ENCODE measurements around the gene PCLO.

The PCLO gene

DNA sequence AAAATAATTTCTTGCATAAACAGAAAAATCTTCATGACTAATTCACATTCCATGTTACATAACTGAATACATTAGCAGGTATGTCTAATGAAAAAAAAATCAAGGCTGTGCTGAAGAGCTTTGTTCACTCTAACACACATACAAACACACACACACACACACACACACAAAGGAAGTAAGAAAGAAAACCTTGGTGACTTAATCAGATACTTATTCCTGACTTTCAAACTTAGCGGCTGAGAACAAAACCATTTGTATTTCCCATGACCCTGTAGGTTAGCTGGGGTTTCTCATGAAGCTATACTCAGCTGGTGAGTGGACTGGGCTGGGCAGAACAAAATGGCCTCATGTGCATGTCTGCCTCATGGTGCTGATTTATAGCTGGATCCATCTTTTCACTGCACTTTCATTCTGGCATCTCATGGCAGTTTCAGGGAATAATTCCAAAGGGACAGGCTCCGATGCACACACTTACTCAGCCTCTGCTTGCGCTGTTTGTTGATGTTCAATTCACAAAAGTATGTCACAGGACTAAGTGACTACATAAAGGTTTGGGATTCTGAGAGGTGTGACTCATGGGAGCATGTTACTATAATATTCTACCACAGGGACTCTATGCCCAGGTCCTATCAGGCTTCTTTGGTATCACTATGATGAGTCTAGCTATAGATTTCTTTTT lies 161.2 kb downstream of the PCLO start:
- Histone ChIP-seq H3K4me3 (ENCODE audit: low read depth in 1 of 2, low read length in 2 of 2) (no peak overlapping the region), H3K4me1 (ENCODE audit: control insufficient read depth in 1 of 2, insufficient read depth in 2 of 2, low read length in 2 of 2) (no peaks in the 10 kb centered on the region), H3K9me3 (ENCODE audit: control insufficient read depth in 1 of 2, low read length in 2 of 2) (peaks cover 0 to 4% of the 10 kb centered on the region in 2 donors), H3K27me3 (ENCODE audit: low read depth, low read length) (no peaks in the 10 kb centered on the region), H3K36me3 (ENCODE audit: control insufficient read depth in 1 of 2, insufficient read depth in 2 of 2, low read length in 2 of 2) (no peaks in the 10 kb centered on the region), H3K27ac (ENCODE audit: low read length) (no peak overlapping the region)

DNA sequence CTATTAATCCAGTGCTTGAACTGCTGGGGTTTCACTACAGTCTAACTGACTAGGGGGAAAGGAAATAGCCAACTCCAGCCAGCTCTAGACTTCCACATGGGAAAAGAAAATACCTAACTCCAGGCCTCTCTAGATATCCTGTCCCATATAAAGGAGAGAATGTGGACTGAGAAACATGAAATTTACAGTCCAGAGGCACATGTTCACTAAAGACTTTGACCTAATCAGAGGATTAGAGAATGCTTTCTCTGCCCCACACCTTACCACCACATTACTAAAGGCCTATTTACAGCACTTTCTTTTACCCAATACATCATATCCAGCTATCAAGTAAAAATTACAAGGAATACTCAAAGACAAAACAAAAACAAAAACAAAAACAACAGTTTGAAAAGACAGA lies 164.2 kb downstream of the PCLO start:
- no peak overlapping the region for H3K27ac ChIP-seq (ENCODE audit: low read length)
- H3K4me1 ChIP-seq (ENCODE audit: control insufficient read depth in 1 of 2, insufficient read depth in 2 of 2, low read length in 2 of 2): no peaks in the 10 kb centered on the region
- H3K36me3 ChIP-seq (ENCODE audit: control insufficient read depth in 1 of 2, insufficient read depth in 2 of 2, low read length in 2 of 2): no peaks in the 10 kb centered on the region
- H3K4me3 ChIP-seq (ENCODE audit: low read depth in 1 of 2, low read length in 2 of 2): no peak overlapping the region
- no peaks in the 10 kb centered on the region for H3K27me3 ChIP-seq (ENCODE audit: low read depth, low read length)
- H3K9me3 ChIP-seq (ENCODE audit: control insufficient read depth in 1 of 2, low read length in 2 of 2): peaks cover 0 to 4% of the 10 kb centered on the region in 2 donors

DNA sequence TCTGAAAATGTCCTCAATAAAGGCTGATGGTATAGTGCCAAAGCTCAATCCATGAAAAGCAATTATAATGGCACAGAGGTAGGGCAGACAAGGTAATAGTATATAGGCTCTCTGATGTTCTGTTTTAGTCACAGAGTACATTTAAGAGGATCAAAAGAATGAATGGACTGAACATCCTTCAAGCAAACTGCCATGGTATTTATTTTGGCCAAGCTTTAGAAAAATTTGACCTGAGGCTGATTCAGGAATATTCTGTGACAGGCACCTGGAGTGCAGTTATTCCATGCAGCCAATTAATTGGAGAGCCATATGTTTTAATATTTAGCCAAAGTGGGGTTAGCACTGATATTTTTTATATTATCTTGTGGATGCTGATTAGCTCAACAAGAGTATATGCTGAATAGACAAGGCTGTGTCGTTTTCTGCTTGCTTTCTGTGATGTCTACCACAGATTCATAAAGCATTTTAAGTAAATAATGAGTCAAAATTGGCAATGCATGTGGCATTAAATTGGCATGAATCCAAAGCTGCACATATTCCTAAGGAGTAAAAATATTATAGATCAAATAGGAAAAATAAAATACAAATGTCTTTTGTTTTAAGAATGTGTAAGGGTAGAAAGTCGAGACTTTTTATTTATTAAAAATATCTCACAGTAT lies 177.4 kb downstream of the PCLO start:
- Histone ChIP-seq H3K4me3 (ENCODE audit: low read depth in 1 of 2, low read length in 2 of 2) (no peak overlapping the region), H3K4me1 (ENCODE audit: control insufficient read depth in 1 of 2, insufficient read depth in 2 of 2, low read length in 2 of 2) (no peaks in the 10 kb centered on the region), H3K9me3 (ENCODE audit: control insufficient read depth in 1 of 2, low read length in 2 of 2) (no peaks in the 10 kb centered on the region), H3K36me3 (ENCODE audit: control insufficient read depth in 1 of 2, insufficient read depth in 2 of 2, low read length in 2 of 2) (no peaks in the 10 kb centered on the region), H3K27me3 (ENCODE audit: low read depth, low read length) (no peaks in the 10 kb centered on the region), H3K27ac (ENCODE audit: low read length) (no peak overlapping the region)

DNA sequence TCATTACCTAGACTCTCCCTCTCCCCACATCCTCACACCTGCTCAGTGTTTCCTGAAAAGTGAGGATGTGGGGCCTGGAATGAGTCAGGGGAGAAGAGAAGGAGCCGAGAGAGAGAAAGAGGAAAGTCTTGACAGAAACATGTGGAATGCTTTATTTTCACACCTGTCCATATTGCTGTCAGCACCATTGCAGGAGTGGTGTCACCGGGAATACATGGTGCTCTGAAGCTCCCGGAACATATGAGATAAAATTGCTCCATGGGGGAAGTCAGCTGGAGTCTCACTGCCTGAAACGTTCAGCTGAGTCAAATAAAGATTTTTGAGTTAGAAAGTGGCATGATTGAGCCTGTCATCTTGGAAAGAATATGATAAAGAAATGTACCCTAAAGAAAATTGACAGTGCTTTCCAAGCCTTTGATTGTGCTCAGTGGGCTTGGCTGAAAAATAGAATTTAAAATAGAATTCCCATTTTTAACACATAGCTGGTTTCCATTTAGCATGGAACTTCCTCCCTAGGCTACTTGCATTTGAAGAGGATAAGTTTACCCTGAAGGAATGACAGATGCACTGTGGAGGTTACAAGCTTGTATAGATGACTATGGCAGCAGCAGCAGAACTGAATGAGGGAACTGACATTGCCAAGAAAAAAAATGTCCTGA lies 182.4 kb downstream of the PCLO start:
- H3K4me1 ChIP-seq (ENCODE audit: control insufficient read depth in 1 of 2, insufficient read depth in 2 of 2, low read length in 2 of 2): no peaks in the 10 kb centered on the region
- no peak overlapping the region for H3K27ac ChIP-seq (ENCODE audit: low read length)
- no peaks in the 10 kb centered on the region for H3K27me3 ChIP-seq (ENCODE audit: low read depth, low read length)
- no peaks in the 10 kb centered on the region for H3K36me3 ChIP-seq (ENCODE audit: control insufficient read depth in 1 of 2, insufficient read depth in 2 of 2, low read length in 2 of 2)
- no peaks in the 10 kb centered on the region for H3K9me3 ChIP-seq (ENCODE audit: control insufficient read depth in 1 of 2, low read length in 2 of 2)
- no peak overlapping the region for H3K4me3 ChIP-seq (ENCODE audit: low read depth in 1 of 2, low read length in 2 of 2)

DNA sequence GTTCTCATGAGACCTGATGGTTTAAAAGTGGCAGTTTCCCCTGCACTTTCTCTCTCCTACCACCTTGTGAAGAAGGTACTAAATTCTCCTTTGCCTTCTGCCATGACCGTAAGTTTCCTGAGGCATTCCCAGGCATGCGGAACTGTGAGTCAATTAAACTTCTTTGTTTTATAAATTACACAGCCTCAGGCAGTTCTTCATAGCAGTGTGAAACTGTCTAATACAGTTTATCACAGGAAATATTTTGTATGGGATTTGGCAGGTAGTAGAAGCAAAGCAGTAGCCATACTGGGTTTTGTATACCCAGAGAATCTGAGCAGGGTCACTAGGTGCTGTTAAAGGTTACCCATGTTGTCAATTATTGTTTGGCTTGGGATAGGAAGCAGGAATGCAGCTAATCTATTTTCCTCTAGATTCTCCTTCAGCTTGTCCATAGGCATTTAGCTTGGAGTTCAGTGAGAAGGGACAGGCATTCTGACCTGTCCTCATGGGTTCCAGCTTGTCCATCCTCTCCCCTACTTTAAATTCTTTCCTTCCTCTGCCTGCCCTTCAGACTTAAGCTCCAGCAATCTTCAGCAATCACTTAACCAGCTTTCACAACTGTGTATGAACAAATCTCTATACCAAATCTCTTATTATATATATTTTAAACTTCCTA lies 186.7 kb downstream of the PCLO start:
- Histone ChIP-seq H3K36me3 (ENCODE audit: control insufficient read depth in 1 of 2, insufficient read depth in 2 of 2, low read length in 2 of 2) (no peaks in the 10 kb centered on the region), H3K27me3 (ENCODE audit: low read depth, low read length) (no peaks in the 10 kb centered on the region), H3K4me3 (ENCODE audit: low read depth in 1 of 2, low read length in 2 of 2) (no peak overlapping the region), H3K4me1 (ENCODE audit: control insufficient read depth in 1 of 2, insufficient read depth in 2 of 2, low read length in 2 of 2) (no peaks in the 10 kb centered on the region), H3K27ac (ENCODE audit: low read length) (no peak overlapping the region), H3K9me3 (ENCODE audit: control insufficient read depth in 1 of 2, low read length in 2 of 2) (no peaks in the 10 kb centered on the region)

DNA sequence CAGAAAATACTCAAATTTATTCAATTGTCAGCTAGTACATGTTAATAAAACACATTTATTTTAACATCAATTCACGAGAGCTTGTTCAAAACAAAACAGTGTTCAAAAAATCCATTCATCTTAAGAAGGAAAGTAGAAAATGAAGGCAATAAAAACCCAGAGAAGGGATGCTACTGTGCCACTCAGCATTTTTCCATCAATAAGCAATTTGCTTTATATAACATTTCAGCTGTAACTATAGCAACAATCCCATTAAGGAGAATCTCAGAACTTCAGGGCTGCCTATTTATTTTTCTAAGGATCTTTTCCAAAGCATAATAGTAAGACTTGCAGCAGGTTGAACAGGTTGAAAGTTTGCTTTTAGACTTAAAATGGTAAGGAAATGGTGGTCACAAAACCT lies 190.5 kb downstream of the PCLO start:
- H3K27ac ChIP-seq (ENCODE audit: low read length): no peak overlapping the region
- no peaks in the 10 kb centered on the region for H3K27me3 ChIP-seq (ENCODE audit: low read depth, low read length)
- H3K4me1 ChIP-seq (ENCODE audit: control insufficient read depth in 1 of 2, insufficient read depth in 2 of 2, low read length in 2 of 2): no peaks in the 10 kb centered on the region
- H3K36me3 ChIP-seq (ENCODE audit: control insufficient read depth in 1 of 2, insufficient read depth in 2 of 2, low read length in 2 of 2): no peaks in the 10 kb centered on the region
- no peaks in the 10 kb centered on the region for H3K9me3 ChIP-seq (ENCODE audit: control insufficient read depth in 1 of 2, low read length in 2 of 2)
- H3K4me3 ChIP-seq (ENCODE audit: low read depth in 1 of 2, low read length in 2 of 2): no peak overlapping the region

DNA sequence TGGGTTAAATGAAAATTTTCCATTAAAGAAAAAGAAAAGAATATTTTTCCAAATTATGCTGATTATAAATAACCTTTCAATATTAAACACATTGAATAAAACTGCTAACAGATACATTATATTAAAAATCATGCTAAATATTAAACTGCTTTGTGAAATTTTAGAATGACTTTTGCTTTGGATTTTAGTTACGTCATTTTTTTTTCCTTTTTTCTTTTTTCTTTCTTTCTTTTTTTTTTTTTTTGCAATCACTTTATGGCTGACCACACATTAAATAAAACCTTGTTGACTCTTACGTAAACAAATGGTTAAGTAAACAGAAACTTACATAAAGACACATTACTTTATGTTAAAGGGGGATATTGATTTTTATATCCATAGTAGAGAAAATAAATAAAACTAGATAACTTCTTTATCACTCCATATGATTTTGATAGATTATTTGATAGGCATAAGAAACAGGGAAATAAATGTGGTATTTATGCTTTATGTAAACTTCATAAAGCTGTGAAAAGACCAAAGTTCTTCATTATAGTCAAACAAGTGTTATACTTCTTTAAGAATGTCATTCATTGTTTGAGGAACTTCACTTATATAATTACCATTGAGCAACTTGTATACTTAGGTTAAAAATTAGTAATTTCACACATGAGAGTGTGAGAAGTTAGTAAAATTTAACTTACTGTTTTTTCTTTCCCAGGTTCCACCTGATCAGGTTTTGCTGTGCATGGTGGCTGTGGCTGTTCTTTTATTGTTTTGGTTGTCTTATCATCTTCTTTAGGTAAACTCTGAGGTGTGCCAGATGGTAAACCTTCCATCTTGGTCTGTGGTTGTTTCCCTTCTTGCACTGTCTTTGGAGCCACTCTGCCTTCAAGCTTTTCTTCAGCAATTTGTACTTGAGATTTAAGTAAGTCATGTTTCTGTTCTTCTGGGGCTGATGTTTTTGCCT lies 197.3 kb downstream of the PCLO start:
- Histone ChIP-seq H3K27ac (ENCODE audit: low read length) (no peak overlapping the region), H3K4me1 (ENCODE audit: control insufficient read depth in 1 of 2, insufficient read depth in 2 of 2, low read length in 2 of 2) (no peaks in the 10 kb centered on the region), H3K9me3 (ENCODE audit: control insufficient read depth in 1 of 2, low read length in 2 of 2) (no peaks in the 10 kb centered on the region), H3K4me3 (ENCODE audit: low read depth in 1 of 2, low read length in 2 of 2) (no peak overlapping the region), H3K27me3 (ENCODE audit: low read depth, low read length) (no peaks in the 10 kb centered on the region), H3K36me3 (ENCODE audit: control insufficient read depth in 1 of 2, insufficient read depth in 2 of 2, low read length in 2 of 2) (no peaks in the 10 kb centered on the region)

DNA sequence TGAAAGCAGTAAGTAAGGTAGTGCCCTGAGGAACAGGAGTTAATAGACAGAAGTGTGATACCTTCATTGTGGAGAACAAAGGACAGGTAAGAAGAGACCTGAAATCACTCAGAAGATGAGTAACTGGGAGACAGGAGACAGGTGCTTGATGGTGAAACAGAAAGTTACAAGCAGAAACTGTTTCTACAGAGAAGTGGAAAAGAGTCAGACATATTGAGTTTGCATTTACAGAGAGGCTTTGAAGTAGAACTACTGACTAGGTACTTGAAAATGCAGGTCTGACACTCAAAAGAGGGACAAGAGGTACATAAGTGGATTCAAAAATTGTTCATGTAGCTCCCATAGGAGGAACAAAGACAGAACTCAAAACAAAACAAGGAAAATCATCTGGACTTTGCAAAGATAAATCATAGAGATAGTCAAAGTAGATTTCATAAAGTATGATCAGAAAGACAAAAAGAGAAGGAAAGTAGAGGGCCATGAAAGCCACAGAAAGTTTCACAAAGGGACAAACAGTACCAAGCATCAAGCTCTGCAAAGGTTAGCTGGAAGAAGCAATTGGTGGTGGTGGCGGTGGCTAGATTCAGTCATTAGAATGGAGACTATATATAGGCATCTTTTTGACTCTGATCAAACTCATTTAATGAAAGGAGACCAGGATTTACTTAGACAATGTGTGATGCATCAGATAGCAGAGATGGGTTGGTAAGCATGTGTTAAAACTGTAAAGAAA lies 198.4 kb downstream of the PCLO start:
- no peak overlapping the region for H3K27ac ChIP-seq (ENCODE audit: low read length)
- H3K4me1 ChIP-seq (ENCODE audit: control insufficient read depth in 1 of 2, insufficient read depth in 2 of 2, low read length in 2 of 2): no peaks in the 10 kb centered on the region
- no peak overlapping the region for H3K4me3 ChIP-seq (ENCODE audit: low read depth in 1 of 2, low read length in 2 of 2)
- no peaks in the 10 kb centered on the region for H3K27me3 ChIP-seq (ENCODE audit: low read depth, low read length)
- no peaks in the 10 kb centered on the region for H3K36me3 ChIP-seq (ENCODE audit: control insufficient read depth in 1 of 2, insufficient read depth in 2 of 2, low read length in 2 of 2)
- H3K9me3 ChIP-seq (ENCODE audit: control insufficient read depth in 1 of 2, low read length in 2 of 2): no peaks in the 10 kb centered on the region

DNA sequence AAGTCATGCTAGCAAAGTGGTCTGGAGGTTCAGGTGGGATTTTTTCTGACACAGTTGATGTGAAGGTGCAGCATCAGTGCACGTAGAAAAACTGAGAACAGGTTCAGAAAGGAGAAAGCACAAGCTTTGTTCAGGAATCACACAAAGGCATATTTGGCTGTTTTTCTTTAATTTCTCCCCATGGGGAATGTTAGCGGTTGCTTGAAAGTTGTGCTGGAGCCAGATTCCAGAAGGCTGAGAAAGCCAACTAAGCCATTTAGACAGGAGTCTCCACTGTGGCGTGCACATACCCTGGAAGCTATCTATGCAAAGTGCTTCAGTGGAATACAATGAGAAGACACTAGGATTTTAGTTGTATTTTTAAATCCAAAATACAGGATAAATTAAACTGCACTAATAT lies 201.4 kb downstream of the PCLO start:
- Histone ChIP-seq H3K27me3 (ENCODE audit: low read depth, low read length) (no peaks in the 10 kb centered on the region), H3K36me3 (ENCODE audit: control insufficient read depth in 1 of 2, insufficient read depth in 2 of 2, low read length in 2 of 2) (no peaks in the 10 kb centered on the region), H3K9me3 (ENCODE audit: control insufficient read depth in 1 of 2, low read length in 2 of 2) (no peaks in the 10 kb centered on the region), H3K4me3 (ENCODE audit: low read depth in 1 of 2, low read length in 2 of 2) (no peak overlapping the region), H3K27ac (ENCODE audit: low read length) (no peak overlapping the region), H3K4me1 (ENCODE audit: control insufficient read depth in 1 of 2, insufficient read depth in 2 of 2, low read length in 2 of 2) (no peaks in the 10 kb centered on the region)

DNA sequence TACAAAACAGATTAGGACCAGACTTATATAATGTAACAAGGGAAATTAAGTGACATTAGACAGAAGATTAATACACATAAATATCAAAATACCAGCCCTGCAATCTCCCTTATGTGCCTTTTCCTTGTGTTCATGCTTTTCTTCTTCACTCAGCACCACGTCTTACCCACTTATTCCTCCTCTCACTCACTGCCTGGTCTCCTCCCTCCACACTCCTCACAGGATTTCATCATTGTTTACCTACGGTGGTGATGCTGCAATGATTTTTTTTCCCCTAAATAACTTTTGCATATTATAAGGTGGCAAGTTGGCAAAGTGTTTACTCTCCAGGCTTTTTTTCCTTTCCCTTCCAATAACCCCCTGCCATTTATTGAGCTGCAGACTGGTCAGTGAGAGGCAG lies 203.2 kb downstream of the PCLO start:
- H3K4me1 ChIP-seq (ENCODE audit: control insufficient read depth in 1 of 2, insufficient read depth in 2 of 2, low read length in 2 of 2): no peaks in the 10 kb centered on the region
- no peaks in the 10 kb centered on the region for H3K9me3 ChIP-seq (ENCODE audit: control insufficient read depth in 1 of 2, low read length in 2 of 2)
- no peaks in the 10 kb centered on the region for H3K36me3 ChIP-seq (ENCODE audit: control insufficient read depth in 1 of 2, insufficient read depth in 2 of 2, low read length in 2 of 2)
- no peak overlapping the region for H3K4me3 ChIP-seq (ENCODE audit: low read depth in 1 of 2, low read length in 2 of 2)
- H3K27ac ChIP-seq (ENCODE audit: low read length): no peak overlapping the region
- no peaks in the 10 kb centered on the region for H3K27me3 ChIP-seq (ENCODE audit: low read depth, low read length)

Data from muscle layer of duodenum (tissue), 2 donors.